Left ventricle myocardium superior (tissue), 1 donor: Measurements from ENCODE around the gene GPR32. TPM values are rescaled to one million over a fixed set of nuclear protein-coding genes. Genes with fewer than 3 reads are reported as not detected.
"Not testable (repeated sequence)": the region's sequence is repeated elsewhere in the genome, so short reads cannot be mapped to it uniquely, and the experiment has no call there.

Experiments
- ATAC-seq: fragments of 200-7000 bp; cut with Tn5 transposase; one replicate; pipeline ENCODE4 v1.9.1; 2020; ENCODE audit warnings: mild to moderate bottlenecking, moderate library complexity
- DNase-seq: peaks from one replicate; pipeline ENCODE4 v3.0.0-alpha.2; 2020
- intact Hi-C: fragments of 100-400 bp; cut with micrococcal nuclease; formaldehyde crosslinking; loops from one replicate; pipeline ENCODE4 v1.11.0; 2022
- total RNA-seq: library from RNA; stranded (reverse); fragmentation: NEBNext Ultra II Directional; extraction: Animal tissue kit (Norgen Biotek cat#: 25700); gene quantifications from one replicate; pipeline ENCODE4 v1.2.1, GENCODE V29; 2021
- donor health status: DM: no; HTN: yes; CAD: no; lungs with severe emphysema.

GPR32 gene
- total RNA-seq, 1 donor from 2014 or later, result not detected

DNA sequence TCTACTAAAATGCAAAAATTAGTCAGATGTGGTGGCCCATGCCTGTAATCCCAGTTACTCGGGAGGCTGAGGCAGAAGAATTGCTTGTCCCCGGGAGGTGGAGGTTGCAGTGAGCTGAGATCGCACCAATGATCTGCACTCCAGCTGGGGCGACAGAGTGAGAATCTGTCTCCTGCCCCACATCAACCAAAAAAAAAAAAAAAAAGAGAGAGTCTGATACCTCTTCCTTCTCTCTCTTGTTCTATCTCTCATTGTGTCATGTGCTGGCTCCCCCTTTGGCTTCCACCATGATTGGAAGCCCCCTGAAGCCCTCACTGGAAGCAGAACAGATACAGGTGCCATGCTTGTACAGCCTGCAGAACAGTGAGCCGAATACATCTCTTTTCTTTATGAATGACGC, 26.7 kb upstream of the GPR32 start:
- no peak for ATAC-seq
- no peak for DNase-seq
- intact Hi-C loops, result no loop called here

DNA sequence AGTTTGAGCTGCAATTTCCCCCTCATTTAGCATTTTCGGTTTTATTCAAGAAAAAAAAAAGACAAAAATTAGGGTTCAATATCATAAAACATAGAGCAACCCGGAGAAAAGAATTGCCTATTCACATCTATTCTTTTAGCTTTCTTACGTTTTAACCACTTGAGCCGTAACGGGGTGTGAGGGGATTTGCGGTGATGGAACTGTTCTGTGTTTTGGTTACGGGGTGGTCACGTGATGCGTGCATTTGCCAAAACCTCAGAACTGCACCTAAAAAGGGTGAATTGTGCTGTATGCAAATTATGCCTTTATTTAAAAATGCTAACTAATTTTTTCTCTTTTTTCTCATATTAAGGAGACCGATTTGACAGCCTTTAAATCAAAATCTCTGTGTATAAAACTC, 25.0 kb upstream of the GPR32 start:
- ATAC-seq, result no peak
- intact Hi-C loops, result no loop called here
- no peak for DNase-seq

DNA sequence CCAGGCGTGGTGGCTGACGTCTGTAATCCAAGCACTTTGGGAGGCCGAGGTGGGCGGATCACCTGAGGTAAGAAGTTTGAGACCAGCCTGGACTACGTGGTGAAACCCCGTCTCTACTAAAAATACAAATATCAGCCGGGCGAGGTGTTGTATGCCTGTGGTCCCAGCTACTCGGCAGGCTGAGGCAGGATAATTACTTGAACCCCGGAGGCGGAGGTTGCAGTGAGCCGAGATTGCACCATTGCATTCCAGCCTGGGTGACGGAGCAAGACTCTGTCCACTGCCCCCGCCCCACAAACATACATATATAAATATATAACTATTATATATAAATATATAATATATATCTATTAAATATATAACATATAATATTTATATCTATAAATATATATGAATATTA, 23.1 kb upstream of the GPR32 start:
- DNase-seq, ATAC-seq, intact Hi-C loops: not testable (repeated sequence)

DNA sequence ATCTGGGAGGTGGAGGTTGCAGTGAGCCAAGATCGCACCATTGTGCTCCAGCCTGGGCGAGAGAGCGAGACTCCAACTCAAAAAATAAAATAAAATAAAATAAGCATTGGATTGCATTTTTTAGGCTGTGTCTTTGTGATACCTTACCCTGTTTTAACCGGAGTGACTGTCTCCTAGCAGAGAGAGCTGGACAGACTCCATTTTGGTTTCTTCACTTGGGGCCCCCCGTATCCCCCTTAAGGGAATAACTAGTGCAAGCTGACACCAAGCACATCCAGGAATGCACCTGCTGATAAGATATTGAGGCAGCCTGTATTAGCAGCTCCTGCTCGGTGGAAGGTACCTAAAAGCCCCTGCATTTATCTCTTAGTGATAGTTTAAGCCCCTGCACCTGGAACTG, 20.8 kb upstream of the GPR32 start:
- DNase-seq (no peak), ATAC-seq (no peak)
- intact Hi-C loops, result no loop called here

DNA sequence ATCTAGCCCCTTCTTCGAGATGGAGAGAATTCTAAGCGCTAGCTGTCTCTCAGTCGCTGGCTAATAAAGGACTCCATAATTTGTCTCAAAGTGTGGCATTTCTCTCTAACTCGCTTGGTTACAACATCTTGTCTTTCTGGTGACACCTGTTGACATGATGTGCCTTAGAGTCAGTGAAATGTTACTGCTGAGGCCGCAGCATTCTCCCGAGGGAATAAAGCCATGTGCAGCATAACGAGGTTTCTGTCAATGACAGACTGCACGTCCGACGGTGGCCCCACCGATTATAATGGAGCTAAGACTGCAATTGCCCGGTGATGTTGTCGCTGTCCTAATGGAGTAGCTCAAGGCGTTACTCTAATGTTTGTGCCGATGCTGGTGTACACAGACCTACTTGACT, 20.3 kb upstream of the GPR32 start:
- no peak for ATAC-seq
- no peak for DNase-seq
- intact Hi-C loops, result no loop called here

DNA sequence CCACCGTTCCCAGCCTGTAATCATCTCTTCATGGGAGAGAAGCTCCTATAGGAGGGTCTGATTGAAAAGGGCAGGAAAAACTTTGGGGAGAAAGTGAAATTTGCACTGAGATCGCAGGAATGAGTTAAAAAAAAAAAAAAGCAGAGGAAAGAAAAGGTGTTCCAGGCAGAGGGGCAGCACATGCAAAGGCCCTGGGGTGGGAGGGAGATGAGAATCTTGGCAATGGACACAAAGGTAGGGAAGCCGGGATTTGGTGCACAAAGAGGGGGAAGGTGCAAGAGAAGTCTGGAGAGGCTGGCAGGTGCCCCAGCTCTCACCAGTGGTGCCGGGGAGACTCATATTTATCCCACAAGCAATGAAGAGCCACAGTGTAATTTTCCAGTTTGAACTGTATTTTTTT, 16.4 kb upstream of the GPR32 start:
- intact Hi-C loops, result no loop called here
- no peak for ATAC-seq
- no peak for DNase-seq

DNA sequence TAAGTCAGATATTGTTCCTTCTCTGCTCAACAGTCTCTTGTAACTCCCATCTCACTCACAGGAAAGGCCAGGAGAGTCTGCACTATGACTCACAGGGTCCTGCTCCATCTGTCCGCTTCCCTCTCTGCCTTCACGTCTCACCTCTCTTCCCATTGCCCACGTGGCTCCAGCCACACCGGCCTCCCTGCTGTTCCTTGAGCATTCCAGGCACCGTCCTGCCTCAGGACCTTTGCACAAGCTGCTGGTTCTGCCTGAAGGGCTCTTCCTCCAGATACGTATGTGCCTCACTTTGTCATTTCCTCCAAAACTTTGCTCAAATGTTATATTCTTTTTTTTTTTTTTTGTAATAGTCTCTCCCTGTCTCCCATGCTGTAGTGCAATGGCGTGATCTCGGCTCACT, 14.0 kb upstream of the GPR32 start:
- intact Hi-C loops, DNase-seq, ATAC-seq: not testable (repeated sequence)

DNA sequence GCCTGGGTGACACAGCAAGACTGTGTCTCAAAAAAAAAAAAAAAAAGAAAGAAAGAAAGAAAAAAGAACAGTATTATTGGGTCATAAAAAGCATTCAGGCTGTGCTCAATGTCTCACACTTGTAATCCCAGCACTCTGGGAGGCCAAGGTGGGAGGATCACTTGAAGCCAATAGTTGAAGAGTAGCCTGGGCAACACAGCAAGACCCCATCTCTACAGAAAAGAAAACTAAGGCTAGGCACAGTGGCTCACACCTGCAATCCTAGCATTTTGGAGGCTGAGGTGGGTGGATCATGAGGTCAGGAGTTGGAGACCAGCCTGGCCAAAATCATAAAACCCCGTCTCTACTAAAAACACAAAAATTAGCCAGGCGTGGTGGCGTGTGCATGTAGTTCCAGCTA, 12.6 kb upstream of the GPR32 start:
- DNase-seq, ATAC-seq, intact Hi-C loops: not testable (repeated sequence)

DNA sequence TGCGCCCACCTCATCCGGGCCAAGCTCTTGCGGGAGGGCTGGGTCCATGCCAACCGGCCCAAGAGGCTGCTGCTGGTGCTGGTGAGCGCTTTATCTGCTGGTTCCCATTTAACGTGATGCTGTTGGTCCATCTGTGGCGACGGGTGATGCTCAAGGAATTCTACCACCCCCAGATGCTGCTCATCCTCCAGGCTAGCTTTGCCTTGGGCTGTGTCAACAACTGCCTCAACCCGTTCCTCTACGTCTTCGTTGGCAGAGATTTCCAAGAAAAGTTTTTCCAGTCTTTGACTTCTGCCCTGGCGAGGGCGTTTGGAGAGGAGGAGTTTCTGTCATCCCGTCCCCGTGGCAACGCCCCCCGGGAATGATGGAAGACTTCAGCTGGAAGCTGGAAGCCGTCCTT, 11.2 kb upstream of the GPR32 start:
- ATAC-seq, DNase-seq, intact Hi-C loops: not testable (repeated sequence)

DNA sequence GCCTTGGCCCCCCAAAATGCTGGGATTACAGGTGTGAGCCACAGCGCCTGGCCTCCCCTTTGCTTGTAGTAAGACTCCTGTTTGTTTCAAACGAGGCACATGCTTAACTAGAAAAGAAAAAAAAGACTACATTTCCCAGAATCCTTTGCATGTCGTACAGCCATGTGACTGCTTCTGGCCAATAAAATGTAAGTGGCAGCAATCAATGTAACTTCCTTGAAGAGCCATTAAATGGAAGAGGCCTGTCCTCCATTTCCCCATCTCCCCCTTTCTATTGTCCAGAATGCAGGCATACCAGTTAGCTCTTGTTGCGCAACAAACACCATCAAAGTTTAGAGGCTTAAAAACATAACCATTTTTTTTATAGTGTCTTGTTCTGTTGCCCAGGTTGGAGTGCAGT, 10.4 kb upstream of the GPR32 start:
- intact Hi-C loops, result no loop called here
- DNase-seq (no peak), ATAC-seq (no peak)

DNA sequence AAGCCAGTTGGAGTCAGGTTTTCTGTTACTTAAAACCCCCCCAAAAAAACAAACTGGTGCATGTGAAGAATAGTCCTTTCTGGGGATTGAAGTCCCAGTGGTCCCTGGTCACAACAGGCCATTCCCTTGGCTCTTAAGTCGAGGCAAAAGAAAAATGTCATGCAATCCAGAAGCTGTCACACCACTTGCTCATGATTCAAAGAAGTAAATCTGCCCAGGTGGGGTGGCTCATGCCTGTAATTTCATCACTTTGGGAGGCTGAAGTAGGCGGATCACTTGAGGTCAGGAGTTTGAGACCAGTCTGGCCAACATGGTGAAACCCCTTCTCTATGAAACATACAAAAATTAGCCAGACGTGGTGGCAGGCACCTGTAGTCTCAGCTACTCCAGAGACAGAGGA, 8.8 kb upstream of the GPR32 start:
- ATAC-seq, intact Hi-C loops, DNase-seq: not testable (repeated sequence)

DNA sequence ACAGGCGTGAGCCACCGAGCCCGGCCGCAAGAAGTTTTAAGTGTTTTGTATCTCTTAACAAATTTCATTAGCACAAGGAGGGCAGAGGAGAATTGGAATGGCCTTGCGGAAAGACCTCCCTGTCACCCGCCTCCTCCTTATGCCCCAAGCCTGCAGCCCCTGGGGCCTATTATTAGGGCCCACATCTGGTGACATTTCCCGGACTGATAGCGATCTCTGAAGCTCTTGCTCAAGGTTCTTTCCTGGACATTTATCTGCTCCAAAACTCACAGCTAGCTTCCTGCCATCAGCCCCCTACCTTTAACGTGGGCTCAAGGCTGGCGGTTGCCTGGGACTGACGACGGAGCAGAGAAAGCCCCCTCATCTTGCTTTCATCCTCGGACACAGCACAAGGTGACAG, 6.7 kb upstream of the GPR32 start:
- intact Hi-C loops, ATAC-seq, DNase-seq: not testable (repeated sequence)

DNA sequence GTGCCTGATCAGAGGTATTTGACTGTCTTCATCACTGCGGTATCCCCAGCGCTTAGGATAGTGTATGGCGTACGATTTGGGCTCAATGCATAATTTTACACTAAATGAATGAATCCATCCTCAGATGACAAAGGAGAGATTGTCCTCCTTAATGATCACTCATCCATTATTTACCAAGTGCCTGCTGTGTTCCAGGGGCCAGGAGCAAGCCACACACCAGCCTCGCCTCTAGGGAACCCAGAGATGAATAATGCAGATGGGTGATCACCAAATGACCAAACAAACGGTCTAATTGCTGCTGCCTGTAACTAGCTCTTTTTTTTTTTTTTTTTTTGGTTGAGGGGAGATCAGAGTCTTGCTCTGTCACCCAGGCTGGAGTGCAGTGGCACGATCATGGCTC, 5.9 kb upstream of the GPR32 start:
- ATAC-seq (no peak), DNase-seq (no peak)
- intact Hi-C loops, result no loop called here

DNA sequence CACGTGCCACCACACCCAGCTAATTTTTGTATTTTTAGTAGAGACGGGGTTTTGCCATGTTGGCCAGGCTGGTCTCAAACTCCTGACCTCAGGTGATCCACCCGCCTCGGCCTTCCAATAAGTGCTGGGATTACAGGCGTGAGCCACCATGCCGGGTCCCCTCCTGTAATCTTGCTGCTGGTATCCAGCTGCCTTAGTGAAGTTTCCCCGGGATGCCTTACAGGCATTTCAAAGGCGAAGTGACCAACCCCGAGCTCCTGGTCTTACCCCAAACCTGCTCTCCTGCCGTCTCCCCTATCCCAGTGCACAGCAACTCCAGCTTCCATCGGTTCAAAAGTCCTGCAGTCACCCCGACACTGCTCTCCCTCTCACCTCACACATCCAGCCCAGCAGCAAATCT, 3.5 kb upstream of the GPR32 start:
- ATAC-seq, DNase-seq, intact Hi-C loops: not testable (repeated sequence)

DNA sequence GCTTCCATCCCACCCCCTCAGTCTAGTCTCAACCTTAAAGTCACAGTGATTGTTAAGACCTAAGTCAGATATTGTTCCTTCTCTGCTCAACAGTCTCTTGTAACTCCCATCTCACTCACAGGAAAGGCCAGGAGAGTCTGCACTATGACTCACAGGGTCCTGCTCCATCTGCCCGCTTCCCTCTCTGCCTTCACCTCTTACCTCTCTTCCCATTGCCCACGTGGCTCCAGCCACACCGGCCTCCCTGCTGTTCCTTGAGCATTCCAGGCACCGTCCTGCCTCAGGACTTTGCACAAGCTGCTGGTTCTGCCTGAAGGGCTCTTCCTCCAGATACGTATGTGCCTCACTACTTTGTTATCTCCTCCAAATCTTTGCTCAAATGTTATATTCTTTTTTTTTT, 3.0 kb upstream of the GPR32 start:
- ATAC-seq, intact Hi-C loops, DNase-seq: not testable (repeated sequence)

DNA sequence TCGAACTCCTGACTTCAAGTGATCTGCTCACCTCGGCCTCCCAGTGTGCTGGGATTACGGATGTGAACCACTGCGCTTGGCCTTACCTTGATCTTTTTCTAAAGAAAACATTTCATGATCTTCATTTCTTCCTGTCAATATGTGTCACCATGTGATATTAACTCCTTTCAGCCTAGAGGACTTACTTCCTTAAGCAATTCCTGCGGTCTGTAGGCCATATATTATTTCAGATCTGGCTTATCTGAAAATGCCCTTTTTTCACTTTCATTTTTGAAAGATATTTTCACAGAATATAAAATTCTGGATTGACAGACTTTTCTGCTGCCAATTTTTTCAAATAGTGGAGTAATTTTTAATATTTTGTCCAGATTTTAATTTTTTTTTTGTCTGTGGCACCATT, 2.0 kb upstream of the GPR32 start:
- intact Hi-C loops, result no loop called here
- DNase-seq (no peak), ATAC-seq (no peak)

DNA sequence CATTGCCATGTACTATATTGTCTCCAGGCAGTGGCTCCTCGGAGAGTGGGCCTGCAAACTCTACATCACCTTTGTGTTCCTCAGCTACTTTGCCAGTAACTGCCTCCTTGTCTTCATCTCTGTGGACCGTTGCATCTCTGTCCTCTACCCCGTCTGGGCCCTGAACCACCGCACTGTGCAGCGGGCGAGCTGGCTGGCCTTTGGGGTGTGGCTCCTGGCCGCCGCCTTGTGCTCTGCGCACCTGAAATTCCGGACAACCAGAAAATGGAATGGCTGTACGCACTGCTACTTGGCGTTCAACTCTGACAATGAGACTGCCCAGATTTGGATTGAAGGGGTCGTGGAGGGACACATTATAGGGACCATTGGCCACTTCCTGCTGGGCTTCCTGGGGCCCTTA, 624 bp downstream of the GPR32 start:
- intact Hi-C loops, result no loop called here
- ATAC-seq, result no peak
- DNase-seq, result no peak

DNA sequence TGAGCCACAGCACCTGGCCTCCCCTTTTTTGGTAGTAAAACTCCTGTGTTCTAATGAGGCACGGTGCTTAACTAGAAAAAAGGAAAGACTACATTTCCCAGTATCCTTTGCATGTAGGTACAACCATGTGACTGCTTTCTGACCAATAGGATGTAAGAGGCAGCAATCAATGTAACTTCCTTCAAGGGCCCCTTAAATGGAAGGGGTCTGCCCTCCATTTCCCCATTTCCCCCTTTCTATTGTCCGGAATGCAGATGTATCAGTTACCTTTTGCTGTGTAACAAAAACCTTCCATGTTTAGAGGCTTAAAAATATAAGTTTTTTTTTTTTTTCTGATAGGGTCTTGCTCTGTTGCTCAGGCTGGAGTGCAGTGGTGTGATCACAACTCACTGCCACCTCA, 2.2 kb downstream of the GPR32 start:
- ATAC-seq (no peak), DNase-seq (no peak)
- intact Hi-C loops, result no loop called here

DNA sequence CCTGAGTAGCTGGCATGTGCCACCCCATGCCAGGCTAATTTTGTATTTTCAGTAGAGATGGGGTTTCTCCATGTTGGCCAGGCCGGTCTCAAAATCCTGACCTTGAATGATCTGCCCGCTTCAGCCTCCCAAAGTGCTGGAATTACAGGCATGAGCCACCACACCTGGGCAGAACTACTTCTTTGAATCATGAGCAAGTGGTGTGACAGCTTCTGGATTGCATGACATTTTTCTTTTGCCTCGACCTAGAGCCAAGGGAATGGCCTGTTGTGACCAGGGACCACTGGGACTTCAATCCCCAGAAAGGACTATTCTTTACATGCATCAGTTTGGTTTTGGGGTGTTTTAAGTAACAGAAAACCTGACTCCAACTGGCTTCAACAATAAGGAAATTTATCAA, 2.6 kb downstream of the GPR32 start:
- DNase-seq, intact Hi-C loops, ATAC-seq: not testable (repeated sequence)

DNA sequence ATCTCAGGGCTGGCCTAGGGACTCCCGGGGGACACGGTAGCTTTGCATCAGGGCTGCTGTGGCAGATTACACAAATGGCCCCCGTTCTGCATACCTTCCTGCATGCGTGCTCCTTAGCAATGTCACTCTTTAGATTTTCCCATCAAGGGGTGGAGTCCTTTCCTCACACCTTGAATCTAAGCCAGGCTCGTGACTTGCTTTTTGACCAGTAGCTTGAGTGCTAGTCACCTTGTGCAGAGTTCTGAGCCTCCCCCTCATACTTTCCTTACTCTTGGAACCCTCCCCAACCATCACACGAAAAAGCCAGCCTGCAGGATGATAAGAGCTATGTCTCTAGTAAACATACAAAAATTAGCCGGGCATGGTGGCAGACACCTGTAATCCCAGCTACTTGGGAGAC, 3.2 kb downstream of the GPR32 start:
- ATAC-seq, intact Hi-C loops, DNase-seq: not testable (repeated sequence)

DNA sequence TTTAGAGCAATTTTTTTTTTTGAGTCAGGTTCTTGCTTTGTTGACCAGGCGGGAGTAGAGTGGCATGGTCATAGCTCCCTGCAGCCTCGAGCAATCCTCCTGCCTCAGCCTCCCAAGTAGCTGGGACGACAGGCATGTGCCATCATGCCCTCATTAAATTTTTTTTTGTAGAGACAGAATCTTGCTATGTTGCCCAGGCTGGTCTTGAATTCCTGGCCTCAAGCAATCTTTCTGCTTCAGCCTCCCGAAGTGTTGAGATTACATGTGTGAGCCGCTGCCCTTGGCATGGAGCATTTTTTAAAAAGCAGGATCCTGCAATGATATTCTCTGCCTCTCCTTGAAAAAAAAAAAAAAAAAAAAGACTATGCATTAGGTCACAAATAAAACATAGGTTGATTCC, 5.9 kb downstream of the GPR32 start:
- no peak for ATAC-seq
- DNase-seq, result no peak
- intact Hi-C loops, result no loop called here

DNA sequence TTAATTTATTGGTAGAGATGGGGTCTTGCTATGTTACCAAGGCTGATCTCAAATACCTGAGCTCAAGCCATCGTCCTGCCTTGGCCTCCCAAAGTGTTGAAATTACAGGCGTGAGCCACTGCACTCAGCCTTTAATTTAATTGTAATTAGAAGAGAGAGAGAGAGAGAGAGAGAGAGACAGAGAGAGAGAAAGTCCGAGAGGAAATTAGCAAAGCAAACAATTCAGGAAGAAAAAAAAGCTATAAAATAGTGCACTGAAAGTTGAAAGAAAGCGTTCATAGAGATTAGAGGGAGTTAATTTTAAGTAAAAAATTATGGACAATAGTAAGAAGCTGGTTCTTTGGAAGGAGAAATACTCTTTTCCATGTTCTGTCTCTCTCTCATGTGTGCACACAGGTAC, 7.0 kb downstream of the GPR32 start:
- DNase-seq, result no peak
- no peak for ATAC-seq
- intact Hi-C loops, result no loop called here
